K562 (cell line): ENCODE measurements around the gene ARMH3. TPM values are rescaled to one million over a fixed set of nuclear protein-coding genes. Genes with fewer than 3 reads are reported as not detected.

Experiments used
- ATAC-seq: fragments of 200-7000 bp; cut with Tn5 transposase; 3 replicates; pipeline ENCODE4 v1.9.1; 2020; ENCODE audit warnings: moderate library complexity
- BruUV-seq: library from RNA; stranded (reverse); fragments of 400-500 nt; replicated peaks from 2 replicates; lab custom pipeline; 2021; lab: Mats Ljungman, UMichigan
- CTCF ChIA-PET: fragments of 300-600 bp; formaldehyde crosslinking; extraction: SDS; loops from one replicate; lab custom pipeline; 2021; ENCODE audit warnings: low intra/inter-chr PET ratio; lab: Yijun Ruan, JAX
- POLR2A ChIA-PET: fragments of 300-600, 350-650 bp; sonication (Branson Sonifier 250); formaldehyde crosslinking; extraction: SDS; loops from one replicate; lab custom pipeline; 2021; ENCODE audit warnings: antibody characterized with exemption, inconsistent platforms; lab: Yijun Ruan, JAX
- DNase-seq, 4 experiments: peaks; one replicate each; pipeline versions ENCODE4 v3.0.0 to v3.0.0-alpha.2; 2011 to 2018; ENCODE audit warnings: low spot score in 3 of 4, mixed read lengths in 3 of 4; ENCODE audit errors: extremely low read depth in 1 of 4
- FAIRE-seq: peaks from 2 replicates; lab custom pipeline; 2011; peaks lifted over from hg19 to GRCh38; lab: Jason Lieb, UNC
- H2AFZ ChIP-seq: 2 replicates; pipeline ENCODE4 v1.6.0; 2011; ENCODE audit warnings: low read depth, low read length, control low read depth, inconsistent platforms
- H3K27ac ChIP-seq: fragments of 200-600 bp; 3 replicates; pipeline ENCODE4 v1.8.0; 2011; ENCODE audit warnings: low read depth, mild to moderate bottlenecking, control low read depth, inconsistent platforms, low read length, moderate library complexity, mixed read lengths; ENCODE audit errors: extremely low read depth
- H3K27me3 ChIP-seq, 2 experiments: fragments of 300-600 bp in 1 of 2; 2 replicates in 1 of 2; 3 replicates in 1 of 2; pipeline versions ENCODE4 v1.6.0 to v1.8.0; 2011; ENCODE audit warnings: inconsistent platforms in 2 of 2, low read length in 2 of 2, mild to moderate bottlenecking in 1 of 2, mixed read lengths in 1 of 2, moderate library complexity in 1 of 2; ENCODE audit not compliant: control insufficient read depth in 2 of 2, insufficient read depth in 2 of 2
- H3K36me3 ChIP-seq: fragments of 300-600 bp; 3 replicates; pipeline ENCODE4 v1.8.0; 2011; ENCODE audit warnings: mild to moderate bottlenecking, low read length, inconsistent platforms; ENCODE audit not compliant: control insufficient read depth, insufficient read depth
- H3K4me1 ChIP-seq, 2 experiments: fragments of 200-600 bp in 1 of 2; replicated peaks in 1 of 2; 2 replicates in 1 of 2; 3 replicates in 1 of 2; pipeline versions ENCODE4 v1.5.1 to v1.8.0; 2011; ENCODE audit warnings: inconsistent platforms in 2 of 2, low read length in 2 of 2, mild to moderate bottlenecking in 1 of 2, mixed read lengths in 1 of 2, moderate library complexity in 1 of 2; ENCODE audit not compliant: control insufficient read depth in 2 of 2, insufficient read depth in 2 of 2
- H3K4me2 ChIP-seq: 2 replicates; pipeline ENCODE4 v1.6.1; 2011; ENCODE audit warnings: low read length, control low read depth, inconsistent platforms, mixed read lengths; ENCODE audit not compliant: insufficient read depth
- H3K4me3 ChIP-seq: fragments of 200-600 bp; sonication (generic), shearing (Covaris generic); 2 replicates; pipeline ENCODE4 v1.5.1; 2016; ENCODE audit warnings: control low read depth, inconsistent platforms
- H3K79me2 ChIP-seq: fragments of 200-600 bp; 3 replicates; pipeline ENCODE4 v1.8.0; 2011; ENCODE audit warnings: low read length, inconsistent platforms; ENCODE audit not compliant: control insufficient read depth, insufficient read depth
- H3K9ac ChIP-seq, 2 experiments: 2 replicates each; pipeline versions ENCODE4 v1.6.0 to v1.6.1; 2011; ENCODE audit warnings: low read depth in 2 of 2, low read length in 2 of 2, control low read depth in 1 of 2, inconsistent platforms in 1 of 2, mild to moderate bottlenecking in 1 of 2, mixed read lengths in 1 of 2; ENCODE audit not compliant: insufficient read depth in 1 of 2
- H3K9me1 ChIP-seq: one replicate; pipeline ENCODE4 v1.6.0; 2011; ENCODE audit warnings: inconsistent platforms, mild to moderate bottlenecking, low read length, moderate library complexity; ENCODE audit not compliant: control insufficient read depth, insufficient read depth
- H3K9me3 ChIP-seq: replicated peaks from 2 replicates; pipeline ENCODE4 v1.5.1; 2011; ENCODE audit warnings: low read depth, low read length, inconsistent platforms; ENCODE audit not compliant: control insufficient read depth, insufficient read depth
- H4K20me1 ChIP-seq: replicated peaks from 2 replicates; pipeline ENCODE4 v1.6.1; 2011; ENCODE audit warnings: low read length, inconsistent platforms, mixed read lengths; ENCODE audit not compliant: control insufficient read depth, insufficient read depth
- CBFA2T3 ChIP-seq: fragments of 450-650 bp; IDR thresholded peaks from 2 replicates; pipeline ENCODE4 v1.6.1; 2017
- HDGF ChIP-seq: fragments of 450-650 bp; IDR thresholded peaks from 2 replicates; pipeline ENCODE4 v1.6.1; 2016
- HMBOX1 ChIP-seq: sonication (generic); IDR thresholded peaks from 2 replicates; pipeline ENCODE4 v1.6.1; 2016
- MAFG ChIP-seq: fragments of 450-650 bp; conservative IDR thresholded peaks from 2 replicates; pipeline ENCODE4 v1.6.1; 2016; ENCODE audit warnings: missing genetic modification characterization, missing compliant biosample characterization
- MXI1 ChIP-seq: IDR thresholded peaks from 2 replicates; pipeline ENCODE4 v1.6.1; 2011; ENCODE audit warnings: low read depth, mild to moderate bottlenecking, improper control_type of control experiment, low read length
- NEUROD1 ChIP-seq: fragments of 150-350 bp; IDR thresholded peaks from 2 replicates; pipeline ENCODE4 v1.6.1; 2014; ENCODE audit warnings: borderline replicate concordance, low read length, low read depth; ENCODE audit not compliant: partially characterized antibody
- NFE2 ChIP-seq: IDR thresholded peaks from 2 replicates; pipeline ENCODE4 v1.6.1; 2014; ENCODE audit warnings: antibody characterized with exemption, low read depth
- NFXL1 ChIP-seq: fragments of 450-650 bp; formaldehyde crosslinking; IDR thresholded peaks from 2 replicates; pipeline ENCODE4 v1.4.0; 2021; ENCODE audit warnings: mild to moderate bottlenecking
- PCBP2 ChIP-seq: fragments of 200-400 bp; formaldehyde crosslinking; IDR thresholded peaks from 2 replicates; pipeline ENCODE4 v1.6.1; 2018; ENCODE audit warnings: low read length, low read depth, mild to moderate bottlenecking, moderate library complexity; ENCODE audit not compliant: poor library complexity, severe bottlenecking
- POLR2AphosphoS5 ChIP-seq: IDR thresholded peaks from 2 replicates; pipeline ENCODE4 v1.6.1; 2011; ENCODE audit warnings: mild to moderate bottlenecking, low read depth, low read length, moderate library complexity; ENCODE audit not compliant: control insufficient read depth, insufficient read depth
- PURB ChIP-seq: sonication (generic); formaldehyde crosslinking; IDR thresholded peaks from 2 replicates; pipeline ENCODE4 v1.9.0; 2021; ENCODE audit warnings: low read depth, mild to moderate bottlenecking, missing genetic modification reagents
- RBM14 ChIP-seq: fragments of 200-400 bp; formaldehyde crosslinking; IDR thresholded peaks from 2 replicates; pipeline ENCODE4 v1.6.1; 2018; ENCODE audit warnings: low read depth, mild to moderate bottlenecking, low read length, moderate library complexity, borderline replicate concordance; ENCODE audit not compliant: insufficient read depth
- RBM22 ChIP-seq: fragments of 200-400 bp; formaldehyde crosslinking; IDR thresholded peaks from 2 replicates; pipeline ENCODE4 v1.6.1; 2018; ENCODE audit warnings: low read length, low read depth; ENCODE audit not compliant: poor library complexity, severe bottlenecking
- SMAD3 ChIP-seq: fragments of 450-650 bp; formaldehyde crosslinking; conservative IDR thresholded peaks from 2 replicates; pipeline ENCODE4 v1.4.0; 2020; ENCODE audit warnings: mild to moderate bottlenecking
- SOX6 ChIP-seq: fragments of 450-650 bp; IDR thresholded peaks from 2 replicates; pipeline ENCODE4 v1.6.1; 2014; ENCODE audit warnings: mild to moderate bottlenecking
- SRSF7 ChIP-seq: fragments of 200-400 bp; formaldehyde crosslinking; optimal IDR thresholded peaks from 2 replicates; pipeline ENCODE3; 2017; ENCODE audit warnings: mild to moderate bottlenecking, low read depth, low read length
- ZSCAN29 ChIP-seq: fragments of 450-650 bp; IDR thresholded peaks from 2 replicates; pipeline ENCODE4 v1.6.1; 2017
- WGBS: fragments of 100-300 bp; shearing (Covaris generic); methylation state at CpG from one replicate; pipeline ENCODE4 v1.1.6; 2016; ENCODE audit warnings: low coverage, mixed read lengths; ENCODE audit not compliant: insufficient coverage; ENCODE audit errors: missing lambda C conversion rate; 5-methylcytosine and 5-hydroxymethylcytosine counted together
- in situ Hi-C: fragments of 300-500 bp; cut with MboI; formaldehyde crosslinking; loops from 4 replicates; pipeline ENCODE4 v1.15.0; 2018; ENCODE audit warnings: inconsistent platforms, mixed read lengths
- intact Hi-C: fragments of 100-400 bp; cut with micrococcal nuclease; formaldehyde crosslinking; loops from 2 replicates; pipeline ENCODE4 v1.14.2; 2022
- polyA plus RNA-seq, 8 experiments: library from polyadenylated mRNA; depleted of rRNA in 4 of 8; stranded (reverse) in 5 of 8; unstranded in 3 of 8; fragments of >200 nt; fragmentation: Nextera tagmentation in 2 of 8; fragmentation: Illumina TruSeq in 1 of 8; extraction: Ambion mirVana in 2 of 8; extraction: Trizol in 1 of 8; gene quantifications; 2 replicates each; pipeline versions ENCODE4 v1.2.1 to v1.2.3, GENCODE V29; 2011 to 2014; ENCODE audit warnings: inconsistent platforms in 1 of 8, missing spikeins in 1 of 8
- total RNA-seq, 7 experiments: library from RNA; depleted of rRNA in 6 of 7; stranded (reverse); fragments of >200 nt in 6 of 7; fragmentation: Illumina TruSeq in 2 of 7; extraction: Trizol in 2 of 7; gene quantifications; 2 replicates each; pipeline versions ENCODE4 v1.2.1 to v1.2.3, GENCODE V29; 2011 to 2021; ENCODE audit warnings: low replicate concordance in 1 of 7
- TF ChIP-seq, protein P1 (sequence below): conservative IDR thresholded peaks from 2 replicates; pipeline ENCODE4 v1.6.1; 2011; ENCODE audit warnings: low read depth, mild to moderate bottlenecking, low read length; ENCODE audit not compliant: control insufficient read depth

The ARMH3 gene
- total and polyA plus RNA-seq, 9 of the 15 experiments (the other 6 are each of a cell fraction or from before 2014, with no cell fraction given) = 0.29 to 0.73 TPM; not detected in 7

- TF ChIP-seq RBM14 (no peak), NFE2 (no peak), RBM22 (no peak), HDGF (no peak), SMAD3 (CRISPR knock-in tag) (no peak)
- TF ChIP-seq, all 486 proteins: peak for 0
These were observed 252.5 kb downstream of the ARMH3 start (continued) for GRCh38 chr10:101803511-101803910.

- 0 out of 3 replicates have a peak overlapping the region, but pooled peaks have one; percentile 27 for H3K27ac ChIP-seq
- 19% methylated on average over 4 of the region's 4 CpGs for WGBS
- no peaks in the 10 kb centered on the region for H3K27me3 ChIP-seq
- ChIA-PET CTCF (no interaction called here), POLR2A (interaction anchor here (0.8 to 4.9 kb wide), 7 partner anchors 9 to 221 kb away, joined by 3 to 34 read pairs (median 4); partner anchors contain the start of genes NPM3 and OGA)
- peaks cover 97% of the 10 kb centered on the region for H3K36me3 ChIP-seq
- no peaks in the 10 kb centered on the region; the same call in 1 of the 2 replicates for H4K20me1 ChIP-seq
- no peak overlapping the region for H3K9ac ChIP-seq
- H3K9me3 ChIP-seq = no peaks in the 10 kb centered on the region
- DNase-seq = peak in 2 of 4 experiments; percentile 34 to 68
- H3K79me2 ChIP-seq = peaks cover 46% of the 10 kb centered on the region
- peaks cover 0 to 9% of the 10 kb centered on the region in 2 experiments; a peak in 3 of 5 replicates for H3K4me1 ChIP-seq
- ATAC-seq = peak; percentile 91
- H2AFZ ChIP-seq = no peak overlapping the region
- in situ Hi-C loops (no loop called here), intact Hi-C loops (no loop called here)
- H3K4me3 ChIP-seq = no peak overlapping the region
- BruUV-seq = TSS peak; percentile 19
- H3K9me1 ChIP-seq = no peaks in the 10 kb centered on the region
- FAIRE-seq = peak; percentile 87
- no peak overlapping the region for H3K4me2 ChIP-seq
- TF ChIP-seq SOX6 = peak; percentile 77
- no peak for TF ChIP-seq ZSCAN29
- TF ChIP-seq, protein P1, sequence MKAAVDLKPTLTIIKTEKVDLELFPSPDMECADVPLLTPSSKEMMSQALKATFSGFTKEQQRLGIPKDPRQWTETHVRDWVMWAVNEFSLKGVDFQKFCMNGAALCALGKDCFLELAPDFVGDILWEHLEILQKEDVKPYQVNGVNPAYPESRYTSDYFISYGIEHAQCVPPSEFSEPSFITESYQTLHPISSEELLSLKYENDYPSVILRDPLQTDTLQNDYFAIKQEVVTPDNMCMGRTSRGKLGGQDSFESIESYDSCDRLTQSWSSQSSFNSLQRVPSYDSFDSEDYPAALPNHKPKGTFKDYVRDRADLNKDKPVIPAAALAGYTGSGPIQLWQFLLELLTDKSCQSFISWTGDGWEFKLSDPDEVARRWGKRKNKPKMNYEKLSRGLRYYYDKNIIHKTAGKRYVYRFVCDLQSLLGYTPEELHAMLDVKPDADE = no peak
- no peak for TF ChIP-seq MAFG (tag)
- TF ChIP-seq CBFA2T3 = peak; percentile 50
- no peak for TF ChIP-seq SRSF7
- no peak for TF ChIP-seq POLR2AphosphoS5
- no peak for TF ChIP-seq PCBP2
- TF ChIP-seq PURB (CRISPR knock-in tag) = no peak
- TF ChIP-seq NFXL1 (CRISPR knock-in tag) = no peak
- no peak for TF ChIP-seq HMBOX1
- no peak for TF ChIP-seq NEUROD1
- TF ChIP-seq MXI1 = no peak
These were observed 258.4 kb downstream of the ARMH3 start for GRCh38 chr10:101797403-101798059.
